ENCODE results near the gene SRGAP2C.
"Not testable (repeated sequence)": the region's sequence is repeated elsewhere in the genome, so short reads cannot be mapped to it uniquely, and the experiment has no call there.

The SRGAP2C gene

DNA sequence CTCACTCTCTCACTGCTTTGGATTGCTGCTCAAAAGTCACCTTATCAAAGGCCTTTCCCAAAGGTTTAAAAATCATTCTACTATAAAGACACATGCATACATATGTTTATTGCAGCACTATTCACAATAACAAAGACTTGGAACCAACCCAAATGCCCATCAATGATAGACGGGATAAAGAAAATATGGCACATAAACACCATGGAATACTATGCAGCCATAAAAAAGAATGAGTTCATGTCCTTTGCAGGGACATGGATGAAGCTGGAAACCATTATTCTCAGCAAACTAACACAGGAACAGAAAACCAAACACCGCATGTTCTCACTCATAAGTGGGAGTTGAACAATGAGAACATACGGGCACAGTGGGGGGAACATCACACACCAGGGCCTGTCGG lies 45.9 kb downstream of the SRGAP2C start:
- H3K9me3 Mint-ChIP-seq; H3K27ac Mint-ChIP-seq; H3K27me3 Mint-ChIP-seq (ENCODE audit: low read depth); H3K36me3 Mint-ChIP-seq (ENCODE audit: low read depth); DNase-seq (ENCODE audit: low spot score); H3K4me3 Mint-ChIP-seq; H3K4me1 Mint-ChIP-seq (ENCODE audit: low read depth): not testable (repeated sequence)

DNA sequence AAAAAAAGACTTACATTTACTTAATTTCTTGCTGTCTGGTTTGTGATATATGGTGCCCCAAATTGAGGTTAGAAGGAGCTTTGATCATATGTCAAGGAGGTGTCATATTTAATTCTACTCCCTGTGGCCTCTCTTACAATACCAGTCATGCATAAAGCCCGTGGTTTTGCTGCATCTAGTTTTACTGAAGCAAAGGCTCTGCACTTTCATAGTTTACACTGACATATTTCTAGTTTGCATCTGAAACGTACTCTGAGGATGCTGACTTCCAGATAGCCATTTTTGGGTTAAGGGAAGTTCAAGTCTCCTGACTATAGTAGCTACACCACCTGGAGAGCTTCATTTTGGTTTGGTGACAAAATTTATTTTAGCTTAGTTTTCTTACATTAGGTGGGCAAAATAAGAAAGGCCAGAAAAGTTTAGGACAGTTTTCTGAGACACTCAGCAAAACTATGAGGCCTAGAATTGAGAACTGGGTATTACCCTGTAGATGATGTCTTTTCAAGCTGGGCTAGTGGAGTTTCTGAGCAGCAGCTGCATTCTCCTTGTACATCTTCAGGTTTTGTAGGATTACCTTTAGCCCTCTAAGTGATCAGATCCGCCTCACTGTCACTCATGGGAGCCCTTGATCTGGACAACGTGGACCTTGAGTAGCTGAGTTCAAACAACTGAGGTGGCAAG lies 47.8 kb downstream of the SRGAP2C start:
- H3K4me3 Mint-ChIP-seq; H3K27me3 Mint-ChIP-seq (ENCODE audit: low read depth); H3K9me3 Mint-ChIP-seq; H3K27ac Mint-ChIP-seq; H3K4me1 Mint-ChIP-seq (ENCODE audit: low read depth); DNase-seq (ENCODE audit: low spot score); H3K36me3 Mint-ChIP-seq (ENCODE audit: low read depth): not testable (repeated sequence)

DNA sequence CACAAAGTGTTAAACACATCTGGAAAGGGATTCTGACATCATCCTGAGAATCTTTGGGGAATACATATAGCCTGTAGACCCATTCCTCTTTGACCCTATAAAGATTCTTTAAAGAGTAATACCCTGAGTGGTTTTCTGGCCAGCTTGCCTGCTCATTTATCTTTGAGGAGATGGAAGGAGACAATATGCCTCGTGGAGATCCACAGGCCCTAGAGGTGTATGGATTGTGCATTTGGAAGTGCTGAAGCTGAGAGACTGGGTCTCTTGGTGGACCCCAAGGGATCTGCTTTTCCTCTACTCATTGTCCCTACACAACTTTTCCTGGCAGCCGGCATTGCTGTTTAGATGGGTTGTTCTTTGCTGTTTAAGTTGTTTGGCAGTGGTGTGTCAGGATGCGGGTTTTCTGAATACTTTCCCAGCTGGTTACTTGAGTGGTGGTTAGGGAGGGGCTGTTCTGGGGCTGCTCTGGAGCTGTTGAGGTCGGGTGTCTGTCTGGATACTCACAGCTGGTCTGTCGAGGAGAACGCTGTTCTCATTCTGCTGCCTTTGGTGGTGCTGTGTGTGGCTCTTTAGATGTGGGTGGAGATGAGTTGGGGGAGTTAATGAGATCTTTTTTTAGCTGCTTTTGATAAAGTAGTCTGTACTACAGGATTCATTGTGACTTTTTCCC lies 49.5 kb downstream of the SRGAP2C start:
- not testable (repeated sequence) for H3K27ac Mint-ChIP-seq; H3K36me3 Mint-ChIP-seq (ENCODE audit: low read depth); DNase-seq (ENCODE audit: low spot score); H3K4me3 Mint-ChIP-seq; H3K27me3 Mint-ChIP-seq (ENCODE audit: low read depth); H3K9me3 Mint-ChIP-seq; H3K4me1 Mint-ChIP-seq (ENCODE audit: low read depth)

DNA sequence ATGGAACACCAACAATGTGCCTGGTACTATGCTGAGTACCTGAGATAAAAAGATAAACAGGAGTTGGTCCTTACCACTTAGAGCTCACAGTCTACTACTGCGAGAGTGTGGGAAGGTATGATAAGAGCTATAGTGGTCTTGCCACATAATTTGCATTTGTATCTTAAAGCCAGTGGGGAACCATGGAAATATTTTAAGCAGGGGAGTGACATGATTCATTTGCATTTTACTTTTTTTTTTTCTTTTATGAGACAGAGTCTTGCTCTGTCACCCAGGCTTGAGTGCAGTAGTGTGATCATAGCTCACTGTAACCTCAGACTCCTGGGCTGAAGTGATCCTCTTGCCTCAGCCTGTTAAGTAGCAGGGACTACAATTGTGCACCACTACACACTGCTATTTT lies 53.6 kb downstream of the SRGAP2C start:
- not testable (repeated sequence) for H3K27ac Mint-ChIP-seq; H3K4me1 Mint-ChIP-seq (ENCODE audit: low read depth); H3K9me3 Mint-ChIP-seq; H3K27me3 Mint-ChIP-seq (ENCODE audit: low read depth); H3K36me3 Mint-ChIP-seq (ENCODE audit: low read depth); H3K4me3 Mint-ChIP-seq
- peak; percentile 21 for DNase-seq (ENCODE audit: low spot score)

DNA sequence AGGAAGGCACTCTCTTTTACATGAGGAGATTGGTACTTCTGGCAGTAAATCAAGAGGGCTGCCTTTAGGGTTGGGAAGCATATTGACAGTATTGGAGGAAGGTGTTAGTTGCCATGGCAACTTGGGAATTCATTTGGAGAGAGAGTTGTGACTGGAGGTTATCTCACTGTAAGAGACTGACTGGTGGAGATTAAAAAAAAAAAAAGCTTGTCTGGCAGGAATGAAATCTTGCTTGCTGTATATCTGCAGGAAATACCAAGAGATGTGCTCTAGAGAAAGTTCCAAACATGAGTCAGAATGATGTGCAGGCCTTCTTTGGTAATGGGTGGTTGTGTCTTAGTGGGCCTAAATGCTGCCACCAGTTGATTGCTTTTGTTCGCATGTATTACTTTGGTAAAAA lies 59.1 kb downstream of the SRGAP2C start:
- not testable (repeated sequence) for H3K4me3 Mint-ChIP-seq; DNase-seq (ENCODE audit: low spot score); H3K4me1 Mint-ChIP-seq (ENCODE audit: low read depth); H3K36me3 Mint-ChIP-seq (ENCODE audit: low read depth); H3K9me3 Mint-ChIP-seq; H3K27ac Mint-ChIP-seq; H3K27me3 Mint-ChIP-seq (ENCODE audit: low read depth)

DNA sequence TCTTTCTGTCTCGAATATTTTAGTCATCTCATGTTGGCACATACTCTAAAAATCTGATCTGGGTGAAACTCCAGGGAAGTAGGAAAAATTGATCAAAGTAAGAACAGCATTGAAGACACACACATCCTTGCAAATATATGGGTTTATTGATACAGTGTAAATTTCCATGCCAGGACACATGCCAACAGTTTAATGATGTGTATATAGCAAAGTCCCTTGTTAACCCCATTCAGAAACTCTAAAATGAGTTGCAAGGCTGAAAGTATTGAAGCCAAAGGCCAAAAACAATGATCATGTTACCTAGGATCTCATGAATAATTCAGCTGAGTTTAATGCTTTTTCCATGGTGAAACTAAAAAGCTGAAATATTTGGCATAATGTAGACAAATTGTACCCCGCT lies 61.6 kb downstream of the SRGAP2C start:
- H3K4me3 Mint-ChIP-seq; H3K36me3 Mint-ChIP-seq (ENCODE audit: low read depth); H3K27ac Mint-ChIP-seq; H3K4me1 Mint-ChIP-seq (ENCODE audit: low read depth); DNase-seq (ENCODE audit: low spot score); H3K27me3 Mint-ChIP-seq (ENCODE audit: low read depth); H3K9me3 Mint-ChIP-seq: not testable (repeated sequence)

DNA sequence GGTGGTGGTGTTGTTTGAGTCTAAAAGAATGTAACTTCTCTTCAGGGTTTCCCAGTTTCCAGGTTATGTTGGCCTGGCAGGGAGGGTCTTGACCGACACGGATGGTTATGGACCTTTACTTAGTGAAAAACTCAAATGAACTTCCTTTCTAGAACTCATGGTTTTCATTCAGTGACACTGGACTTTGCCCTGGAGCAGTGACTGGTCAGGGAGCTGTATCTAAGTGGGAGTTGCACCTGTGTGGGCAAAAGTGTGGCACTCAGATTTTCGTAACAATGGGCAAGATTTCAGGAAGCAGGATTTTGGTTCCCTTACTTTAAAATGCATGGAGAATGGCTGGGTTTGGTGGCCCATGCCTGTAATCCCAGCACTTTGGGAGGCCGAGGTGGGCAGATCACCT lies 67.9 kb downstream of the SRGAP2C start:
- not testable (repeated sequence) for H3K36me3 Mint-ChIP-seq (ENCODE audit: low read depth); H3K27ac Mint-ChIP-seq; DNase-seq (ENCODE audit: low spot score); H3K9me3 Mint-ChIP-seq; H3K4me3 Mint-ChIP-seq; H3K27me3 Mint-ChIP-seq (ENCODE audit: low read depth); H3K4me1 Mint-ChIP-seq (ENCODE audit: low read depth)

DNA sequence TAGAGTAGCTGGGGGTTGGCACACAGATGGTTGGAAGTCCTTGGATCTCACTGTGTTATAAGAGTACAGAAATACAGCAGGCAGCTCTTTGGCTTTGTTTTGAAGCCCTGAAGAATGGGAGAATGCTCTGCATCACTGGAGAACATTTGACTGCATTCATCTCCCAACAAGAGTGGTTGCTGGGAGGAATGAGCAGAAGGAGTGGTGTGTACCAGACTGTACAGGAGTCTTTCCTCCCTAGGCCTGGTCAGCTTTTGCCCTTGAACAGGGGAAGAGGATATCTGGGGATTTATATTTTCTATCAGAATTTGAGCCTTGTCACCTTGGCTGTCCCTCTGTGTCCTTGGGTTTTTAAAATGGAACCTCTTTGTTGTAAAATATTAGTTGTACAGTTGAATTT lies 69.8 kb downstream of the SRGAP2C start:
- H3K4me1 Mint-ChIP-seq (ENCODE audit: low read depth); H3K36me3 Mint-ChIP-seq (ENCODE audit: low read depth); H3K27me3 Mint-ChIP-seq (ENCODE audit: low read depth); DNase-seq (ENCODE audit: low spot score); H3K4me3 Mint-ChIP-seq; H3K9me3 Mint-ChIP-seq; H3K27ac Mint-ChIP-seq: not testable (repeated sequence)

DNA sequence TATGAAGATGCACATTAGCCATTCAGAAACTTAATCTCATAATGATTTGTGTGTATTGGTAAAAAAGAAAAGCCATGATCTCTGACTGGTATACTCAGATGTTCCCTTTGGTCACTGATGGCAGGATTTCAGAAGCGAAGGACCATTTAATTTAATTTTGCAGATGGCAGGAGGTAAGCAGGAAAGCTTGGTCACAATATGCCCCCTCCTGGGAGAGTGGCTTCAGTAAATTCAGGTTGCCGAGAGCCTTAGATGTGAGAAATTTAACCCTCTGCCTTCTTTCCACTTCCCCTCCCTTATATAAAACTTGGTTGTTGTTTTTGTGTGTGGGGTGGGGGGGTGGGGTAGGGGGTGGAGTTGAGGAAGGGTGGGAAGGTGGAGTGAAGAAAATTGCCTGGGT lies 72.9 kb downstream of the SRGAP2C start:
- not testable (repeated sequence) for DNase-seq (ENCODE audit: low spot score); H3K4me3 Mint-ChIP-seq; H3K36me3 Mint-ChIP-seq (ENCODE audit: low read depth); H3K27me3 Mint-ChIP-seq (ENCODE audit: low read depth); H3K4me1 Mint-ChIP-seq (ENCODE audit: low read depth); H3K9me3 Mint-ChIP-seq; H3K27ac Mint-ChIP-seq

DNA sequence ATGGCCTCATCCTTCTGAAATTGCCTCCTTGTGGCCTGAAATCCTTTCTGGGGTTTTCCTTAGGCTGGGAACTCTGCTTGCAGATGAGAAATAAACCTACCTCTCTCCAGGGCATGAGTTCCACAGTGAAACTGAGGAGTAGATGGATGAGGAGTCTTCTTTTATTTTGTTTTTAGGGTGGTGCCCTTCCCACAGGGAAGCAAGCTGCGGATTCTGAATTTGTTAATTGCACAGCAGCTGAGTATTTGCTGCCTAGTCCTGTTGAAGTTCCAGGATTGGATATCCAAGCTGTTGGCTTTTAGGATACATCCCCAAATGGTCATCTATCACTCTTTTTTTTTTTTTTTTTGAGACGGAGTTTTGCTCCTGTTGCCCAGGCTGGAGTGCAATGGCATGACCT lies 73.4 kb downstream of the SRGAP2C start:
- H3K27ac Mint-ChIP-seq; H3K4me1 Mint-ChIP-seq (ENCODE audit: low read depth); H3K9me3 Mint-ChIP-seq; DNase-seq (ENCODE audit: low spot score); H3K27me3 Mint-ChIP-seq (ENCODE audit: low read depth); H3K4me3 Mint-ChIP-seq; H3K36me3 Mint-ChIP-seq (ENCODE audit: low read depth): not testable (repeated sequence)

DNA sequence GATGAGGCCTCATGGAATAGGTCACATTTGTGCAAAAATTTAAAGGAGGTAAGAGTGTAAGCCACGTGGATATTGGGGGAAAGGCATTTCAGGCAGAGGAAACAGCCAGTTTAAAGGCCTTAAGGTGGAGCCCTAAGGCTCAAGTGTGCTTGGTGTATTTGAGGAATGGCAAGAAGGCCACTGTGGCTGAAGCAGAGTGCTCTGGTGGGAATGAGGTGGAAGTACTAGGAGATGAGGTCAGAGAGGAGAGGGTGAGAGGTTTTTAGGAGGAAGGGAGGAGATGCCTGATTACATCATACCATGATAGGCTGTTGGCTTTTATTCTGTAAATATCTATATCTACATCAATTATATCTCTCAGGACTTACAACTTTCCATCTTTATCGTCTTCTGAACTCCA lies 75.4 kb downstream of the SRGAP2C start:
- not testable (repeated sequence) for DNase-seq (ENCODE audit: low spot score); H3K27me3 Mint-ChIP-seq (ENCODE audit: low read depth); H3K9me3 Mint-ChIP-seq; H3K27ac Mint-ChIP-seq; H3K36me3 Mint-ChIP-seq (ENCODE audit: low read depth); H3K4me3 Mint-ChIP-seq; H3K4me1 Mint-ChIP-seq (ENCODE audit: low read depth)

DNA sequence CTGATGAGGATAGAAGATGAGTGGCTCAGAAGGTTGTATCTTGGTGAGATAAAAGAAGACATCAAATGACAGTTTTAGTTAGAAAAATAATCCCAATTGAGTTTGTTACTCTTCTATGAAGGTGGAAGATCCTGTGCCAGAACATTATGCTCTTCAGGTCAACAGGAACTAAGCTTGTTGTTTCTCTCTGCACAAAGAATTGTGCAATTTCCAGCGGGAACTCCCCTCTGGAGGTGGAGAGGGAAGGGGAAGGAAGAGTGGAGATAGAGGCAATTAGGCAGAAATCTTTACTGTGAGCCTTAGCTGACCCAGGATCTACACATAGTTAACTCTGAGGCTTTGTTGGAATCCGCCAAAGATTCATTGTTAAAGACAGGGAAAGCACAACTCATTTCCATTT lies 77.4 kb downstream of the SRGAP2C start:
- not testable (repeated sequence) for H3K27me3 Mint-ChIP-seq (ENCODE audit: low read depth); H3K4me3 Mint-ChIP-seq; H3K36me3 Mint-ChIP-seq (ENCODE audit: low read depth); DNase-seq (ENCODE audit: low spot score); H3K27ac Mint-ChIP-seq; H3K4me1 Mint-ChIP-seq (ENCODE audit: low read depth); H3K9me3 Mint-ChIP-seq

DNA sequence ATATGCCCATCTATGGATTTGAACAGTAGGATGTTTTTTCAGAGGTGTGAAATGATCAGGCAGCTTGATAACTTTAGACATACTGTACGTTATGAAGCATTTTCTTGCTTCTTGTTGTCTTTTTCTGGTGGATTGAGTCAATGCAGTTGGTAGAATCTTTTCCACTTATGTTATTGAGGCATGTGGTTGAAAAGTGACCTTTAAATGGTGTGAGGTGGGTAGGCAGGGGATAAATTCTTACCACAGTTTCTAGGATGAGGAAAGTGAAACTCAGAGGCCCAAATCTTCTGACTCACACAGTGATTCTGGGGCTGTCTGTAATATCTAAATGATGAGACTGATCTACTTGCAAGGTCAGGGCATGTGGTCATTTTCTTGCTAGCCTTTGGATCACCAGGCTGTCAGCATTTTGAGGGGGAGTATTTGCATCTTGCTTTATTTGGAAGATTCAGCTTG lies 79.0 kb downstream of the SRGAP2C start:
- not testable (repeated sequence) for H3K4me3 Mint-ChIP-seq; H3K27ac Mint-ChIP-seq; H3K36me3 Mint-ChIP-seq (ENCODE audit: low read depth); H3K9me3 Mint-ChIP-seq; H3K27me3 Mint-ChIP-seq (ENCODE audit: low read depth); H3K4me1 Mint-ChIP-seq (ENCODE audit: low read depth)
- peak; percentile 71 for DNase-seq (ENCODE audit: low spot score)

DNA sequence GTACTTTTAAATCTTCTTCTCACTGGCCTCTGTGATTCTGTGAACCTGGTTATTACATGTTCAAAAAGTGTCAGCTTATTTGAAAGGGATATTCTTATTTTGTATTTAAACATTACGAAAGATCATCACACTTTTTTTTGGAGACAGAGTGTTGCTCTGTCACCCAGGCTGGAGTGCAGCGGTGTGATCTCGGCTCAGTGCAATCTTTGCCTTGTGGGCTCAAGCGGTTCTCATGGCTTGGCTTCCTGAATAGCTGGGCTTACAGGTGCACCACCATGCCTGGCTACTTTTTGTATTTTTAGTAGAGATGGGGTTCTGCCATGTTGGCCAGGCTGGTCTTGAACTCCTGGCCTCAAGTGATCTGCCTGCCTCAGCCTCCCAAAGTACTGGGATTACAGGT lies 82.3 kb downstream of the SRGAP2C start:
- not testable (repeated sequence) for DNase-seq (ENCODE audit: low spot score); H3K9me3 Mint-ChIP-seq; H3K4me3 Mint-ChIP-seq; H3K4me1 Mint-ChIP-seq (ENCODE audit: low read depth); H3K36me3 Mint-ChIP-seq (ENCODE audit: low read depth); H3K27me3 Mint-ChIP-seq (ENCODE audit: low read depth); H3K27ac Mint-ChIP-seq

DNA sequence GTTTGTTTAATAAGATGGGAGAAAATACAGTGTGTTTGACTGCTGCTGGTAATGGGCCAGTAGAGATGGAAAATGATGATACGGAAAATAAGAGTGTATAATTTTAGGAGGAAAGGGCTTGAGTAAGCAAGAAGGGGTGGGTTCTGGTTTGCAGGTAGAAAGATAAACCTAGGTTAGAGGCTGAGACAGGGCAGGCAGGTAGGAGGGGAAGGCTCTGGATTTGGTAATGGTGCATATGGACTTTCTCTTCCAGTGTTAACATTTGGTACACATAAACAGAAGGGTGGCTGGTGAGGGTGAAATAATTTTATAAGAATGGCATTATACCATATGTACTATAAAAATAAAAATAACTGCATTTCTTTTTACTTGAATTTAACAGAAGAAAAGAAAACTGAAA lies 84.5 kb downstream of the SRGAP2C start:
- not testable (repeated sequence) for H3K27ac Mint-ChIP-seq; DNase-seq (ENCODE audit: low spot score); H3K4me1 Mint-ChIP-seq (ENCODE audit: low read depth); H3K36me3 Mint-ChIP-seq (ENCODE audit: low read depth); H3K9me3 Mint-ChIP-seq; H3K4me3 Mint-ChIP-seq; H3K27me3 Mint-ChIP-seq (ENCODE audit: low read depth)

Measured in T-helper 2 cell treated with Interferon-gamma antibody and Interleukin-4, amounts not matched to agents 5 μg/mL and 100 μg/mL, for 36 hours (primary cell).